Measurements from ENCODE around the gene MPP2.

GRCh38 chr17:43827596-43827995 lies 79.7 kb downstream of the MPP2 start:
- TF ChIP-seq EP300 (IDR thresholded peaks at IDR 0.05; ENCODE audit: low read depth in 2 of 2, low read length in 2 of 2) (no peak), EP300 (CRISPR knock-in tag; IDR thresholded peaks at IDR 0.05; ENCODE audit: borderline replicate concordance) (no peak), SRF (IDR thresholded peaks at IDR 0.05; ENCODE audit: low read depth, low read length) (no peak), REXO4 (CRISPR knock-in tag; IDR thresholded peaks at IDR 0.05; ENCODE audit: borderline replicate concordance) (no peak), TRIM24 (CRISPR knock-in tag; IDR thresholded peaks at IDR 0.05) (no peak), USF2 (IDR thresholded peaks at IDR 0.05; ENCODE audit: low read depth, low read length) (no peak), USF2 (CRISPR knock-in tag; IDR thresholded peaks at IDR 0.05; ENCODE audit: borderline replicate concordance) (no peak), SMC3 (IDR thresholded peaks at IDR 0.05; ENCODE audit: low read length) (no peak), POLR2AphosphoS5 (IDR thresholded peaks at IDR 0.05; ENCODE audit: low read depth, low read length) (no peak), ZNF720 (CRISPR knock-in tag; IDR thresholded peaks at IDR 0.05) (no peak), REST (IDR thresholded peaks at IDR 0.05; ENCODE audit: borderline replicate concordance in 1 of 2, low read depth in 1 of 2, low read length in 2 of 2) (no peak), NR3C1 (CRISPR knock-in tag; IDR thresholded peaks at IDR 0.05) (no peak), PREB (CRISPR knock-in tag; IDR thresholded peaks at IDR 0.05) (no peak)

Measured in HepG2 (cell line).